Measurements from ENCODE around the gene ADAMTS2.

Gene ADAMTS2

DNA sequence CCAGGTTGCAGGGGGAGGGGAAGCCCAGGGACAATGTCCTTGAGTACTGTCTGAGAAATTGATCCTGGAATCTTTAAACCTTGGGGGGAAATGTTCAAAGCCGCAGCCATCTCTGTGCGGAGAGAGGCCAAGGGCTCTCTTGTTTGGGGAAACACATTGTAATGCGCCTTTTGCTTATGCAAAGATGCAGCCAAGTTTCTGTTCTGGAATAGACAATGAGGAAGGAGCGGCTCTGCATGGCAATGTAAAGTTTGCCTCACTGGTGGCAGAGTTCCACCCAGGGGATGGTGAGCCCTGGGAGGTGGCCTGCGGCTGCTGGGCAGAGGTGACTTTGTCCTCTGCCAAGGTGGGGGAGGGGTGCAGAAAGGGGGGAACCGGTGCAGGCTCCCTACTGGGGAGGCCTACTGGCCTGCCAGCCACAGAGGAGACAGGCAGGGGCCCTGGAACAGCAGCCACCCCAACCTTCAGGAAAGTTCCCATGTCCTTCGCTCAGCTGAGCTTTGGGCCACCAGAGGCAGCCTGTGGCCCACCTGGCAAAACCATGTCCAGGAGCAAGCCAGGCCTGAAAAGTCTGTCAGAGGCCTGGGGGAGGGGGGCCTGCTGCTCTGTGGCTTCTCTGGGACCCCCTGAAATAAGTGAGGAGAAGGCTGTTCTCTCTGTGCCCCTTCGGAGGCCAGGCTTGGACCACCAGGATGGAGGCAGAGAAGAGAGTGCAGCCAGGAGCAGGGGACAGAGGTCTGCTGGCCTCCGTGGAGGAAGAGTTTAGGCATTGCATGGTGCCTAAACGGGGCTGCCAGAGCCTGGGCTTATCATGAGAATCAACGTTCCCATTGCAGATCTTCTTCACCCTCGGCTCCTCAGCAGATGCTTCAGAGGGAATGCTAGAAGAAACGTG lies 157.3 kb downstream of the ADAMTS2 start:
- DNase-seq: no peak

DNA sequence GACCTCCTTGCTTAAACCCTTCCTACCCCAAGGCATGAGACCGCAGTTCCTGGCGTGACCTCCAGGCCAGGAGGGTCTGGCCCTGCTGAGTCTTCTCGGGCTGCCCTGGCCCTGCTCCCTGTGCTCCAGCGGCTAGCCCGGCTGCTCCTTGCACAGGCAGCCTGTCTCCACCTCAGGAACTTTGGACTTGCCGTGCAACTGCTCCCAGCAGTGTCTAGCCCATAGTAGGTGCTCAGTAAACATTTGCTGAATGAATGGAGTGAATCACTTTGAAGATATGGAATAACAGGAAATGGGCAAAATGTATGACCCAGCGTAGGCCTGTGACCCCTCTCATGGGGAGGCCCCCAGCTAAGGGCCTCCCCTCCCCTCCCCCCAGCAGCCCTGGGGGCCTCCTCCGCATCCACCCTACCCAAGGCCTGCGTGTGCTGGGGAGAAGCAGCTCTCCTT lies 158.0 kb downstream of the ADAMTS2 start:
- no peak for DNase-seq

DNA sequence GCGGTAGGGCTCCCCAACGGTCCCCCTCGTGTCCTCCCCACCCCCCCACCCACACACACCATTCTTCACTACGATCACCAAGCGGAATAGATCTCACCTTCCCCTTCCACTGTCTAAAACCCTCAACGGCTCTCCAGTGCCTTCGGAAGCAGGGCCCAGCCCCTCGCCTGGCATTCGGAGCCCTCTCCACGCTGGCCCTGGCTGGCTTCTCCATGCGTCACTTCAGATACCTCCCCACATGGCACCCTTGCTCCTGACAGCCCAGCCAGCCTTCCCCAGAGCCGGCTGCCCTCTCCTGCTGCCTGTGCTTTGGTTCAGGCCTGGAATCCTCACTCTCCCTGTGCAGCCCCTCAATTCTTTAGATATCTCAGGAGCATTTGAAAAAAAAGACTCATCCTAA lies 158.5 kb downstream of the ADAMTS2 start:
- DNase-seq: no peak

DNA sequence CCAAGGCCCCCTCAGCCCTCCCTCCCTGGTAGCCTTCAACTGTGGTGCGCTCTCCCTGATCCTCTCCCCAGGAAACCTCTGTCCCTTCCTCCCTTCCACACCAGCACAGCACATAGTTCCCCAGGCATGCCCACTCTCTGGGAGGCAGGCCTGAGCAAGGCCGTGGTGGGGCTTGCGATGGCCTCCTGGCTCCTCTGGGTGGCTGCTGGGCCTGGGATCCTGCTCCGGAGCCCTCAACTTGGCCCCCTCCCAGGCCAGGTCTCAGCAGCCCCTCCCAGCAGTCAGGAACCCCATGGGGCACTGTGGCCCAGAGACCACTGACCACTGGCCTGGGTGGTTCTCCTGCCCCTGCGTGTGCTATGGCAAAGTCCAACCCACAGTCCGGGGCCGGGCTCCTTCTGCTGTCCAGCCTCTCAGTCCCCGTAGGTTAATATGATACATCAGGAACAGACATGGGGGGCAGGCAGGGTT lies 159.3 kb downstream of the ADAMTS2 start:
- DNase-seq: no peak

DNA sequence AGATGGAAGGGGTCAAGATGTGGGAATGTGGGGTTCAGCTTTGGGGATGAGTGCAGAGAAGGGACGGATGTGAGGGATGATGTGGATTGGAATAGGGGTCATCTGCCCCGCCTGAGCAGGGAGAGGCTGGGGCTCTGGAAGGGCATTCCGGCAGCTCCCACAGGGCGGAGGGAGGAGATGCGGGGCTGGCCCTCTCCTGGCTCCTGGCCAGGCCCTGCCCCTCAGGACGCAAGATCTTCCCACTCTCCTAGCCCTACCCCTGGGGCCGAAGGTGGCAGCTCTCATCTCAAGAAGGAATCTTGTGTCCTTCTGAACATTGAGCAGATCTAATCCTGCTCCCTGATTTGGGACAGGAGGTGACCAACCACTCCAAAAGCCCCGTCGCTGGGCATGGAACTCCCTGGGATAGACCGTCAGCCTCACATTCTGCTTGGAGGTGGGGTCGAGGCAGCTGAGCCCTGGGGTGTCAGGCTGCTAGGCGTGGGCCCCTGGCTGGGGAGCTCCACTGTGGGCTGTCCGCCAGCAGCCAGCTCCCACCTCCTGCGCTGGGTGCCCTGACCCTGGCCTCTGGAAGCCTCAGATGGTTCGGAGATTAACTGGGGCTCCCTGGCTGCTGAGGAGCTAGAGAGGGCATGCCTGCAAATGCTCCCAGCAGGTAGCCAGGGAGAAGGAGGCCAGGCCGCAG lies 159.9 kb downstream of the ADAMTS2 start:
- DNase-seq: no peak

DNA sequence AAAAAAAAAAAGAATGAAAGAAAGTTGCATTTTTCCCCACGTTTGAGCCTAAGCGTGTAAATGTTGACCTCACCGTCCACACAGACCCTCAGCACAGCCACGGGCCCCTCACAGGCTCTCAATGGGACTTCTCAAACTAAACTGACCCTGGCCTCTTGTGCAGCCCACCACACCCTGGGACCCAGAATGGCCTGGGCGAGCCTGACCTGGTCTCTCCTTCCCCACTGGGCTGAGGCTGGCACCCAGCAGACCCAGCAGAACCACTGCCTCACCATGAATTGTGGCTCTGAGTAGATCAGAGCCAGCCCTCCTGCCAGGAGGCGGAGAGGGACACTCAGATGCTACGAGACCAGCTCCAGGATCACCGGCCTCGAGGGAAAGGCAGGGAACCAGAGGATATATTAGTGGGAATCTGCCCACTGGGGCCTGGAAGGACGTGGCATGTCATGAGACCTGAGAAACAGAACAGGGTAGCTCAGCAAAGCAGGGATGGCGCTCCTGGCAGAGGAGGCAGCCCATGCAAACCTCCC lies 160.7 kb downstream of the ADAMTS2 start:
- no peak for DNase-seq

DNA sequence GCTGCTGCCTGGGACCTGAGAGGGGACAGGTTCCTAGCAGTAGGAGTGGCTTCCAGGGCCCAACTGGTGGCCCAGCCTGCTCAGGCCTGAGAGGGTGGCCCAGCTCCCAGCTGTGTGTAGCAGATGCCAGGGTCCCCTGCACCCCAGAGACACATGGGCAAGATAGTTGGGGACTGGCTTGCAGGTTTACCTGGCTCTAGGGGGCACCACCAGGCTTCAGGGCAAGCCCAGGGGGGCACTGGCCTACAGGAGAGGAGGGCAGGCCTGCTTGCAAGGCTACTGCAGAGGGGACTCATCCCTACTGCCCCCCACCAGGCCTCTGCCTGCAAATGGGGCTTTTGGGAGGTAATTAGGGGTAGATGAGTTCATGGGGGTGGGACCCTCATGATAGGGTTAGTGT lies 161.8 kb downstream of the ADAMTS2 start:
- DNase-seq: no peak

DNA sequence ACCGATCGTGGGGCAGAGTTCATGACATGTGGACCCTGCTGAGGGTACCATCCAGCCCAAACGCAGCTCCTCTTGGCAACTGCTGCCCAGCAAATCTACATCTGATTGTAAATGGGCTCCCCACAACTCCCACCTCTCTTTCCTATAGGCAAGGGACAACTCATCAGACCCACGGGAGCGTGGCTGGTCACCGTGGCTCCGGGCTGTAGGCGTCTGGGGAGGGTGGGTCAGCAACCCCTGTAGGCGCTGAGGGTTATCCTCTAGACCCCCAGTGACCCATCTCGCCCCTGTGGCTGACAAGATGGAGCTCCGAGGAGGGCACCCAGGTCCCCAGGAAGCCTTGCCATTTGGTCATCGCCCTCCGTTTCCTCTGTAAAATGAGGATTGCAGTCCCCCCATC lies 162.7 kb downstream of the ADAMTS2 start:
- DNase-seq: no peak

DNA sequence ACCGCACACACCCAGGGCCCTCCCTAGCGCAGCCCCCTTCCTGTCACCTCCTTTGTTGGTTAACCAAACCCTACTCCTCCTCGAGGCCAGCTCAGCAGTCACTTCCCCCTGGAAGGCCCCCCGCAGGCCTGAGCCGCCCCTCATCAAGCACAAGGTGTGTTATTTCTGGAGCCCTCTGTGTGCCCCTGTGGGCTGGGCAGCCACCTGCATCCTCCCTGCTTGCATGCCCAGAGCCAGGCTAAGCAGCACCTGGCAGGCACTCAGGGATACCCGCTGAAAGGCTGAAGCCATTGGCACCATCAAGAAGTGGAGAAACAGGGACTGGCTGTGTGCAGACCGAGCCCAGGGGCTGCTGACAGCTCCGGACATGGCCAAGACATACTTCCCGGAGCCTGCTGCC lies 163.3 kb downstream of the ADAMTS2 start:
- no peak for DNase-seq

DNA sequence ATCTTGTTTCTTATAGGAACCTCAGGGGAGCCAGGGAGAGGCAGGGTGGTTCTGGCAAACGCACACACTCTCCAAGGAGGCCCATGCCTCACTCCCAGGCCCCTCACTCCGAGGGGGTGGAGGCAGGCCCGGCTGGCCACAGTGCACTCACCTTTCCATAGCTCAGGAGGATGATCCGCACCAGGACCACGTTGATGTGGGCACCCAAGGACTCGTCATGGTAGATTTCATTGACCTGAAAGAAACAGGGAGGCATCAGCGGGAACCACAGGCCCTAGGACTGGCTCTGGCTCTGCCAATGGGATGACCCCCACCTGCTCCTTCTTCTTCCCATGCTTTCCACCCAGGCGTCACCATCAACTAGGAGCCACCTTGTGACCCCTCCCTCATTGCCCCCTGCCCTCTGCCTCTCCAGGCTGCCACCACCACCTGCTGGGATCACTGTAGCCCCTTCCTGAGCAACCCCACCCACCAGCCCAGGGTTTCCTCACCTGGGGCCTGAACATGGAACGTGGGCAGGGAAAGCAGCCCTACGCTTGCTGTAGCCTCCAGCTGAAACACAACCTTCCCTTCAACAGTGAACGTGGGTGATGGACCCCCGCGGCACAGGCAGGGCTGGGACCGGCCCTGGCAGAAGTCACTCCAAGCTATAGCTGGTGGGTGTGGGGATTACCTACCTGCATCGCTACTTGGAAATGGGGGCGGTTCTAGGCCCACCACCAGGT lies 164.2 kb downstream of the ADAMTS2 start:
- DNase-seq: no peak

DNA sequence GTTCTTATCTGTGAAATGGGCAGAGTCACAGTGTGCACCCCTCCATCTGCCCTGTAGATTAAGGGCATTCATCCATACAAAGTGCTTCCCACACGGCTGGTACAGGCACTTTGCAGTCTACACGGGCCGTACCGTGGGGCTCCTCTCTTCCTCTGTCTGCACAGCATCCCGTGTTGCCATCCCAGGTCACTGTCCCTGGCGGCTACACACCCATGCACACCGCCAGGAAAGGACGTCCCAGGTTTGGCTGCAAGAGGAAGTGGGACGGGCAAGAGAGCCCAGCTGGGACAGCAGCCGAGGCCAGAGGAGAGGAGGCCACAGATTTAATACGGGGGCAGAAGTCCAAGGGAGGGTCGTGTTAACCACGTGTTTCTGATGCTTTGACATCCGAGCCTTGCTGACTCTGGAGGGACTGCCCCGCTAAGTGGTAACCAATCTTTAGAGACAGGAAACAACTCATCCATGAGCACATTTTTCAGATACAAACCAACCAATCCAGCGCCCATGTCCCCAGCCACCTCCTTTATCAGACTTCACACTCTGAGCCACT lies 165.1 kb downstream of the ADAMTS2 start:
- no peak for DNase-seq

DNA sequence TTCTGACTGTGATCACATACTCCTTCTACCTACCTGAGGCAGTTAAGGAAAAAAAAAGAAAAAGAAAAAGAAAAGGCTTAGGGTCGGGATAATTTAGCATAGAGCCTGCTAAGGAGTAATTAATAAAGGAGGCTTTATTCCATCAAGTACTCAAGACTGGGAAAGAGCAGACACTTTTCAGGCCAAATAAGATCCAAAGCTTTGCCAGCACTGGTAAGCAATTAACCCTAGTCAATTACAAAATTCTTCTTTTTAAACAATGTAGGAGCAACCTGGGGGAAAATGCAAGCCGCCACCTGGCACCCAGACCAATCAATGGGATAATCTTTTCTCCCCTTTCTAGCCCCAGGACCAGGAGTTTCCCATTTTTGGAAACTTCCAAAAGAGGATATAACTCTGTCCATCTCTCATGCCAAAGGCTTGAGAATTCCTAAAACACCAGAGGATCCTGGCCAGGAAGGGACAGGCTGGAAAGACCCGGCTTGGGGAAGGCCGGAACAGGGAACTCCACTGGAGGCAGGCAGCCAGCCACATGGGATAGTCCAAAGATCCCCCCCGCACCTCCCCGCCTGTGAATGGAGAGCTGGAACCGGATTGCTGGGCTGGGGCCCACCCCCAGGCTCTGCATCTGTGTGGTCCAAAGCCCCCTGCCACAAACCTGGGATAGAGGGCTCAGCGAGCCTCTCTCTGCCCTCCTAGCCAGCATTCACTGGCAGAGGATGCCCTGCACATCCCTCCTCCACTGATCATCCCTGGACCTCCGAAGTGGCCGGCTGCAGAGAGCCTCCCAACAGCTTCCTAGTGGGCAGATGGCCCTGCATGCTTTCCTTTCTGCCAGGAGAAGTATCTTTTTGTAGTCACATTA lies 167.3 kb downstream of the ADAMTS2 start:
- no peak for DNase-seq

DNA sequence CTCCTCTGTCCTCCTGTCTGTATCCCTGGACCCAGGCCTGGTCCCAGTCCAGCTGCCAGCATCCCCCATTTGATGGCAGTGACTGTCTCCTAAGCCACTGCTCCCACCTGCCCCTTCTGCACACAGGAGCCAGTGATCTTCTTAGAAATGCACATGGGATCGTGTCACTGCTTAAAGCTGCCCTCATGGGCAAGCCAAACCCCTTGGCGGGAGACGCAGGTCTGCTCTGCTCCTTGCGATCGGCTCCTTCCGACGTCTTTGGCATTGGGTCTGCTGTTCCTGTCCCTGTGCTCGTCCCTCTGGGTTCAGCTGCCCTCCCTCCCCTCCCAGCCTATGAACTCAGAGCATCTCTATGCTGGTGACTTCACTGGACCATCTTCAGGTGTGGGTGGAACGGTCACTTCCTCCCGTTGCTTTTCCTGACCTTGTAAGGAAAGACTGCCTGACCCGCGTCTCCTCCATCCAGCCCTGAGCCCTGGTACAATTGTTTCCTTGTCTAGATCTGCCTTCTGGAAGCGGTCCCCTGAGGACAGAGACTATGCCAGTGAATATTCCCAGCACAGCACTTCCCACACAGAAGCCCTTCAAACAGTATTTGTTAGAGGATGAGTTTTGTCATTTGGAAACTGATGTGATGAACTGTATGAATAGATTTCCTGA lies 168.6 kb downstream of the ADAMTS2 start:
- no peak for DNase-seq

DNA sequence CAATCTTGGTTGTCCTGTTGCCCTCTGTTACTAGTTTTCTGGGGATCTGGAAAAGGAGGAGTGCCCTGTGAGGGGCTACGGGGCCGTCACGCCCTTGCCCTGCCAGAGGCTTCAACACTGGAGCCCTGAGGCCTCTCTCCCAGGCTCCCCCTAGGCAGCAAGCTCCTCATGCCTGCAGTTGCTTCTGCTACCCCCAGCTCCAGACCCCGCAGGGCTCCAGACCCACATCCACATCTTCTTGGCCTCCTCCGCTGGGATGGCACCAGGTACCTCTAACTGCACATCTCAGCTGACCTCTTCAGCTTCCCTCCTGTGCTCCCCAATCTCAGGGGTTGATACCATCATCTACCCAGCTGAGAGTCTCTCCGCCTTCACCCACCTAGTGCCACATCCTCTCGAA lies 169.1 kb downstream of the ADAMTS2 start:
- no peak for DNase-seq

DNA sequence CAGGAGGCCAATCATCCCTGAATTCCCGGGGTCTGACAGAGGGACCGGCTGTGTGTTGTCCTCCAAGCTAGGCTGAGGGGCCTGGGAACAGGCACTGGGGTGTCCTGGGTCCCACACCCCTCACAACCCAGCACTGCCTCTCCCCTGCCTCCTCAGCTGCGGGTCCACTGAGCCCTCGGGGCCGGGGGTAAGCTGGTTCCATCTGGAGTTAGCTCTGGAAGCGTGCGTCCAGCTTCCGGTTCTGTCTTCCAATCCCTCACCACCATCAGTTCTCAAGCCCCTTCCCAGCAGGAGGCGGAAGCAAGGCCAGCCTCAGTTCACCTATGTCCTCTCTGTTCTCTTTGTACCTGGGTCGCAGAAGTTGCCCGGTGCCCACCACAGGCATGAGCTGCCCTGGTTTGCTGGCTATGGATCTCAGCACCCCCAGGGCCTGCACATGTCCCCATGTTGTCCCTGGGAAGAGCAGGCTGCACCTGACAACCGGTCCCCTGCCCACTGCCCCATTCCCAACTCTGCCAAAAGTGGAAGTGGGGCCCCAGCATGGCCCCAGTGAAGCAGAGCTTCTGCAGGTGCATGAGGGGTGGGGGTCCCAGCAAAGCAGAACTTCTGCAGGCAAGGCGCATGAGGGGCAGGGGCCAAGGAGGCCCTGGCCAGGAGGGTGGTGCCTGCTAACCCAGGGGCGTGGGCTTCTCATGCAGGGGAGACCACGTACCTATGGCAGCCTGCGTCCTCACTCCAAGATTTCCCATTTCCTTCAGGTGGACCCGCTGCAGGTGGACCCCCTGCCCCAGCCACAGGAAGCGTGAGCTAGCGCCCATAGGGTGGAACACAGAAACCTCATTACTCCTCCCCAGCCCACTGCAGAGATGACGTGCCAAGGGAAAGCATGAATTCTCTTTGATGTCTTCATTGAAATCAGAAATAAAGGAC lies 173.2 kb downstream of the ADAMTS2 start:
- no peak for DNase-seq

DNA sequence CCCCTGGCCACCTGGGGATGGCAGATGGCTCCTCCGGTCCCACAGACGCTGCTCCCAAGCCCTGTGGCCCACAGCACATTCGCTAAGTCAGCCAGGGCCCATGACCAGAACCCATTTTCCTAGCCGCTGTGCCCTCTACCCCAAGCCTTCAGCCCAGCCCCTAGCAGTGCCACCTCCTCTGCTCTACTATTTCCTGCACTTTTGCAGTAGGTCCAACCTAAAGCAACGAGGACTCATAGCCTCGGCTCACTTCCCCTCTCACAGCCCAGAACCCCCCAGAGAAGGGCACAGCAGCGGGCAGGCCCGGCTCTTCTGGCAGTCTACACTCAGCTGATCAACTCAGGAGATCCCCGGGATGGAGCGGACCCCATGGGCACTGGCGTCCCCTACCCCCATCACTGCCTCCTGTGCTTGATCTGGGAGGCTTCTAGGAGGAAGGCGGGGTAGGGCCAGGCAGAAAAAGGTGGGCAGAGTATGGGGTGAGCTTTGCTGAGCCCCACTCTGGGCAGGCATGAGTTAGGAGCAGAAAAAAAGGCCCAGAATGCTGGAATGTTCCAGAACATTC lies 173.9 kb downstream of the ADAMTS2 start:
- DNase-seq: no peak

DNA sequence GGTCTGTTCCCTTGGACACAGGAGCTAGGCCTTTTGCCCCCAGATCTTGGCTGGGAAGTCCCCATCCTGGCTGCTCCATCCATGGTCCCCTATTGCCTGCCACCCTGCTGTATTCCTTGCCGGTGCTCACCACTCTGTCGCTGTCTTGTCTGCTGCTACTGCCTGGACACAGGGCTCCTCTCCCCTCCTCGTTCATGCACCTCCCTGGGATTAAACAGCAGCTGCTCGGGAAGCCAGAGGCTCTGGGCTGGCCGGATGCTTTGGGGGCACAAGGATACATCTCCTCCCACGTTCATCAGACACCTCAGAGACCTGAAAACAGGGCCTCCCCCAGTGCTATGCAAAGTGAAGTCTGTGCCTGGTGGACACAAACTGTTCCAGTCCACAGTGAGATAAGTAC lies 174.7 kb downstream of the ADAMTS2 start:
- DNase-seq: no peak

DNA sequence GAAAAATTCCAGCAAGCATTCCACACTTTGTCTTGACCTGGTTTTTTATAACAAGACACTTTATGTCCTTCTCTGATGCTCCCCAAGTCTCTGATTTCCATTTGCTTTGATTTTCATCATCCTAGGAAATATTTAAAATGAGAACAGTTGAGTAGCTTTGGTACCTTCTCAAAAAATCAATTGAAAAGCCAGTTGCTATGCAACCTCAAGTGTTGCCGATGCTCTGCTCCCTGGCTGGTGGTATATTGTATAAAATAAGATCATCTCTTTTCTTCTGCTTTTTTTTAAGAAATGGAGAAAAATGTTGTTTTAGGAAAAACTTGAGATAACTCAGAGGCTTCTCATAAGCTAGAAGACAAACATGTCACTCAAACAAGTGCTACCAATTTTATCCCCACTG lies 175.4 kb downstream of the ADAMTS2 start:
- no peak for DNase-seq

DNA sequence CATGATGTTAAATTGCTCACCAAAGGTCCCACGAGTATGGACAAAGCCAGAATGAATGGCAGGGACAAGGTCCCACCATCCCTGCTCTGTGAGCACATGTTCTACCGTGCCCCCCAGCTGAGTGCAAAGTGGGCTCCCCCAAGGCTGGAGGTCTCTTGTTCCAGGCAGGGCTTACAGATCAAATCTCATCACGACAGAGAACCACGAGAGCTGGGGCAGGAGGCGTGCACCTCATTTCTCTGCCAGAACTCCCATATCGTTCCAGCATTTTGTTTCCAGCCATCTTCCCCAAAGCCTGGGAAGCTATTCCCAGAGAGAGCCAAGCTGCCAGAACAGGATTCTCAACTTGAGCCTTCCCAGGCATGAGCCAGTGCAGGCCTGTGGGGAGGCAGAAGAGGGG lies 176.6 kb downstream of the ADAMTS2 start:
- DNase-seq: no peak
